Endodermal cell (in vitro differentiated cells): Measurements from ENCODE around the gene MKX. TPM values are rescaled to one million over a fixed set of nuclear protein-coding genes. Genes with fewer than 3 reads are reported as not detected.

ENCODE experiments used
- DNase-seq: peaks from one replicate; pipeline ENCODE4 v3.0.0-alpha.2; 2017
- H3K27ac ChIP-seq: 2 replicates; pipeline ENCODE4 v1.5.1; 2013; ENCODE audit warnings: mild to moderate bottlenecking, low read depth, low read length, moderate library complexity
- H3K27me3 ChIP-seq: 2 replicates; pipeline ENCODE4 v1.6.1; 2013; ENCODE audit warnings: mild to moderate bottlenecking, low read length, moderate library complexity; ENCODE audit not compliant: insufficient read depth, control insufficient read depth, poor library complexity, severe bottlenecking
- H3K36me3 ChIP-seq: 2 replicates; pipeline ENCODE4 v1.7.0; 2013; ENCODE audit warnings: mild to moderate bottlenecking, low read length, moderate library complexity; ENCODE audit not compliant: control insufficient read depth, insufficient read depth
- H3K4me1 ChIP-seq: one replicate; pipeline ENCODE4 v1.7.0; 2013; ENCODE audit warnings: low read length; ENCODE audit not compliant: control insufficient read depth, insufficient read depth
- H3K4me3 ChIP-seq: 2 replicates; pipeline ENCODE4 v1.5.1; 2013; ENCODE audit warnings: mild to moderate bottlenecking, low read length, moderate library complexity
- H3K9ac ChIP-seq: 2 replicates; pipeline ENCODE4 v1.6.1; 2013; ENCODE audit warnings: mild to moderate bottlenecking, low read length, moderate library complexity; ENCODE audit not compliant: poor library complexity, severe bottlenecking; ENCODE audit errors: extremely low read depth
- H3K9me3 ChIP-seq: 2 replicates; pipeline ENCODE4 v1.6.1; 2013; ENCODE audit warnings: mild to moderate bottlenecking, low read length, moderate library complexity; ENCODE audit not compliant: control insufficient read depth
- H3K27ac Mint-ChIP-seq: 2 replicates; pipeline ENCODE4 v1.8.0; 2020; ENCODE audit warnings: mixed read lengths
- H3K27me3 Mint-ChIP-seq: 2 replicates; pipeline ENCODE4 v1.8.0; 2021; ENCODE audit warnings: mild to moderate bottlenecking, mixed read lengths; ENCODE audit not compliant: insufficient read depth
- H3K36me3 Mint-ChIP-seq: 2 replicates; pipeline ENCODE4 v1.8.0; 2020; ENCODE audit warnings: low read depth, mixed read lengths
- H3K4me1 Mint-ChIP-seq: 2 replicates; pipeline ENCODE4 v1.8.0; 2020; ENCODE audit warnings: mixed read lengths
- H3K4me3 Mint-ChIP-seq: 2 replicates; pipeline ENCODE4 v1.8.0; 2020; ENCODE audit warnings: mild to moderate bottlenecking, moderate library complexity, mixed read lengths
- H3K9me3 Mint-ChIP-seq: 2 replicates; pipeline ENCODE4 v1.8.0; 2020; ENCODE audit warnings: mild to moderate bottlenecking, mixed read lengths
- WGBS, 2 experiments: methylation state at CpG; one replicate each; pipeline versions ENCODE4 v1.1.5 to v1.1.7; 2013; ENCODE audit warnings: missing lambda C conversion rate in 2 of 2, mixed read lengths in 1 of 2; ENCODE audit not compliant: insufficient coverage in 1 of 2, insufficient read length in 1 of 2; 5-methylcytosine and 5-hydroxymethylcytosine counted together
- total RNA-seq, 2 donors: library from RNA; stranded (reverse); fragmentation: NEBNext Ultra II Directional in 1 of 2; extraction: Animal tissue kit (Norgen Biotek cat#: 25700) in 1 of 2; gene quantifications; 2 replicates in 1 of 2; 3 replicates in 1 of 2; pipeline ENCODE4 v1.2.1, GENCODE V29; 2021
- TF ChIP-seq, protein P1 (sequence below): fragments of 200-600 bp; sonication (generic); conservative IDR thresholded peaks from 2 replicates; pipeline ENCODE4 v1.5.0; 2021; ENCODE audit warnings: antibody characterized with exemption, mild to moderate bottlenecking

The MKX gene
- total RNA-seq, 2 donors from 2014 or later, result 0.29 to 0.55 TPM

DNA sequence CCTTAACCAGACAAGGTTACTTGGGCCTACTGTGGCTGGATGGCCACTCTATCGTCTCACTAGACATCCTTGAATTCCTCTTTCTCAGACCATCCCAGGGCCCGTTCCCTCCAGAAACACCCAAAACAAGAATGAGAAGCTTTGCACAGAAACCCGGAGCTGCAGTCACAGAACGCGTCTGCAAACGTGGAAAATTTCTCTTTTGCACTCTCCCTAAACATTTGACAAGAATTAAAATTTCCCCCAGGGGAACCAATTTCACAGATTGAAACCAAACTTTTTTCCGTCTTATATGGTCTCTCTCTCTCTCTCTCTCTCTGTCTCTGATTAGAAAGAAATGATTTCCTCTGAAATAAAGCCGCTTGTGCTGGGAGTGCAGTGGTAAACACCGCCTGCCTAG is 120.7 kb downstream of the MKX start:
- Histone ChIP-seq H3K9ac (no peak overlapping the region), H3K9me3 (no peaks in the 10 kb centered on the region), H3K27ac (peak overlapping the region; percentile 61), H3K36me3 (no peaks in the 10 kb centered on the region), H3K4me1 (peaks cover 3% of the 10 kb centered on the region), H3K27me3 (no peaks in the 10 kb centered on the region), H3K4me3 (no peak overlapping the region)
- DNase-seq, result no peak
- Mint-ChIP-seq H3K4me1 (peaks cover 28% of the 10 kb centered on the region), H3K27me3 (no peaks in the 10 kb centered on the region), H3K9me3 (peaks cover under 1% of the 10 kb centered on the region), H3K4me3 (no peak overlapping the region), H3K36me3 (no peaks in the 10 kb centered on the region), H3K27ac (no peak overlapping the region)
- 86 to 98% methylated on average over 7 to 9 of the region's 9 CpGs for WGBS, 2 experiments
- TF ChIP-seq, protein P1, sequence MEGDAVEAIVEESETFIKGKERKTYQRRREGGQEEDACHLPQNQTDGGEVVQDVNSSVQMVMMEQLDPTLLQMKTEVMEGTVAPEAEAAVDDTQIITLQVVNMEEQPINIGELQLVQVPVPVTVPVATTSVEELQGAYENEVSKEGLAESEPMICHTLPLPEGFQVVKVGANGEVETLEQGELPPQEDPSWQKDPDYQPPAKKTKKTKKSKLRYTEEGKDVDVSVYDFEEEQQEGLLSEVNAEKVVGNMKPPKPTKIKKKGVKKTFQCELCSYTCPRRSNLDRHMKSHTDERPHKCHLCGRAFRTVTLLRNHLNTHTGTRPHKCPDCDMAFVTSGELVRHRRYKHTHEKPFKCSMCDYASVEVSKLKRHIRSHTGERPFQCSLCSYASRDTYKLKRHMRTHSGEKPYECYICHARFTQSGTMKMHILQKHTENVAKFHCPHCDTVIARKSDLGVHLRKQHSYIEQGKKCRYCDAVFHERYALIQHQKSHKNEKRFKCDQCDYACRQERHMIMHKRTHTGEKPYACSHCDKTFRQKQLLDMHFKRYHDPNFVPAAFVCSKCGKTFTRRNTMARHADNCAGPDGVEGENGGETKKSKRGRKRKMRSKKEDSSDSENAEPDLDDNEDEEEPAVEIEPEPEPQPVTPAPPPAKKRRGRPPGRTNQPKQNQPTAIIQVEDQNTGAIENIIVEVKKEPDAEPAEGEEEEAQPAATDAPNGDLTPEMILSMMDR, result no peak

Other genes with a start within 250 kb of the MKX start
- 100 to 1,000 TPM; 122 to 150 TPM for gene RAB18, start 241.5 kb downstream of the MKX start, total RNA-seq